Neural cell (in vitro differentiated cells): ENCODE data around the gene ADGRB3. TPM values are rescaled to one million over a fixed set of nuclear protein-coding genes. Genes with fewer than 3 reads are reported as not detected.

Experiments
- H2AFZ ChIP-seq: fragments of 200-600, 300-800 bp; sonication (generic), shearing (Covaris generic); 2 replicates; pipeline ENCODE4 v1.6.0; 2014; ENCODE audit warnings: low read depth, mild to moderate bottlenecking, antibody characterized with exemption, low read length, moderate library complexity
- H3F3A ChIP-seq: fragments of 200-600 bp; shearing (Covaris generic); 2 replicates; pipeline ENCODE4 v1.6.1; 2016; ENCODE audit warnings: mild to moderate bottlenecking, moderate library complexity, mixed read lengths, antibody characterized with exemption, low read length; ENCODE audit not compliant: insufficient read depth, poor library complexity, severe bottlenecking
- H3K27ac ChIP-seq: fragments of 200-600, 300-800 bp; sonication (generic), shearing (Covaris generic); 2 replicates; pipeline ENCODE4 v1.5.1; 2014; ENCODE audit warnings: mild to moderate bottlenecking, low read length, moderate library complexity
- H3K27me3 ChIP-seq: fragments of 300-800, 200-600 bp; sonication (generic), shearing (Covaris generic); 2 replicates; pipeline ENCODE4 v1.6.0; 2014; ENCODE audit warnings: mild to moderate bottlenecking, low read depth, low read length, moderate library complexity; ENCODE audit not compliant: insufficient read depth
- H3K36me3 ChIP-seq: fragments of 300-800, 200-600 bp; sonication (generic), shearing (Covaris generic); 2 replicates; pipeline ENCODE4 v1.5.1; 2014; ENCODE audit warnings: mild to moderate bottlenecking, antibody characterized with exemption, low read length, moderate library complexity; ENCODE audit not compliant: insufficient read depth
- H3K4me2 ChIP-seq: fragments of 300-800, 200-600 bp; sonication (generic), shearing (Covaris generic); 2 replicates; pipeline ENCODE4 v1.6.0; 2014; ENCODE audit warnings: mild to moderate bottlenecking, low read length
- H3K4me3 ChIP-seq: fragments of 300-800, 200-600 bp; sonication (generic), shearing (Covaris generic); 2 replicates; pipeline ENCODE4 v1.5.1; 2014; ENCODE audit warnings: mild to moderate bottlenecking, low read length, moderate library complexity
- H3K79me2 ChIP-seq: fragments of 200-600 bp; shearing (Covaris generic); replicated peaks from 2 replicates; pipeline ENCODE4 v1.6.0; 2014; ENCODE audit warnings: mild to moderate bottlenecking, low read length, moderate library complexity; ENCODE audit not compliant: insufficient read depth
- H3K9ac ChIP-seq: fragments of 300-800, 200-600 bp; sonication (generic), shearing (Covaris generic); 2 replicates; pipeline ENCODE4 v1.6.1; 2016; ENCODE audit warnings: mild to moderate bottlenecking, low read length, mixed read lengths
- H3K9me2 ChIP-seq: fragments of 200-600 bp; shearing (Covaris generic); 2 replicates; pipeline ENCODE4 v1.6.1; 2016; ENCODE audit warnings: mild to moderate bottlenecking, low read length, mixed read lengths; ENCODE audit not compliant: insufficient read depth
- H3K9me3 ChIP-seq: fragments of 200-600, 300-800 bp; sonication (generic), shearing (Covaris generic); 2 replicates; pipeline ENCODE4 v1.6.1; 2016; ENCODE audit warnings: mild to moderate bottlenecking, mixed run types, low read length, moderate library complexity, mixed read lengths
- H4K20me1 ChIP-seq: fragments of 200-600 bp; shearing (Covaris generic); 2 replicates; pipeline ENCODE4 v1.6.1; 2016; ENCODE audit warnings: mild to moderate bottlenecking, mixed run types; ENCODE audit not compliant: insufficient read depth
- CTCF ChIP-seq: fragments of 450-650 bp; IDR thresholded peaks from 2 replicates; pipeline ENCODE4 v1.5.1; 2014; ENCODE audit warnings: antibody characterized with exemption, mild to moderate bottlenecking, moderate library complexity; ENCODE audit not compliant: poor library complexity, severe bottlenecking
- EP300 ChIP-seq: fragments of 450-650 bp; conservative IDR thresholded peaks from 2 replicates; pipeline ENCODE4 v1.6.1; 2014; ENCODE audit warnings: antibody characterized with exemption, mild to moderate bottlenecking, moderate library complexity; ENCODE audit not compliant: poor library complexity, severe bottlenecking
- EZH2 ChIP-seq: fragments of 200-600, 300-800 bp; shearing (Covaris generic), sonication (generic); IDR thresholded peaks from 2 replicates; pipeline ENCODE4 v1.6.1; 2014; ENCODE audit warnings: antibody characterized with exemption, low read length, borderline replicate concordance, mild to moderate bottlenecking; ENCODE audit not compliant: insufficient read depth, poor library complexity, severe bottlenecking
- MXI1 ChIP-seq: fragments of 450-650 bp; conservative IDR thresholded peaks from 2 replicates; pipeline ENCODE4 v1.6.1; 2014; ENCODE audit warnings: antibody characterized with exemption, mild to moderate bottlenecking; ENCODE audit not compliant: poor library complexity, severe bottlenecking
- POLR2AphosphoS5 ChIP-seq: IDR thresholded peaks from 2 replicates; pipeline ENCODE4 v1.6.1; 2012
- RAD21 ChIP-seq: fragments of 450-650 bp; conservative IDR thresholded peaks from 2 replicates; pipeline ENCODE4 v1.6.1; 2014; ENCODE audit warnings: antibody characterized with exemption, mild to moderate bottlenecking, moderate library complexity
- REST ChIP-seq: IDR thresholded peaks from 2 replicates; pipeline ENCODE4 v1.6.1; 2012; ENCODE audit warnings: borderline replicate concordance
- SMC3 ChIP-seq: fragments of 450-650 bp; conservative IDR thresholded peaks from 2 replicates; pipeline ENCODE4 v1.6.1; 2014; ENCODE audit warnings: antibody characterized with exemption, mild to moderate bottlenecking, moderate library complexity; ENCODE audit not compliant: poor library complexity
- TAF1 ChIP-seq: IDR thresholded peaks from 2 replicates; pipeline ENCODE4 v1.6.1; 2012; ENCODE audit warnings: low read depth
- polyA plus RNA-seq: library from polyadenylated mRNA; depleted of rRNA; stranded (reverse); fragments of >200 nt; gene quantifications from 2 replicates; pipeline ENCODE4 v1.2.3, GENCODE V29; 2014

Gene ADGRB3
- polyA plus RNA-seq, 1 donor from 2014 or later = 66.5 TPM

- Histone ChIP-seq H2AFZ (no peak overlapping the region), H3K9ac (no peak overlapping the region), H3K27me3 (no peaks in the 10 kb centered on the region), H4K20me1 (no peaks in the 10 kb centered on the region), H3K9me3 (no peaks in the 10 kb centered on the region), H3K27ac (no peak overlapping the region), H3K36me3 (no peaks in the 10 kb centered on the region), H3K79me2 (no peaks in the 10 kb centered on the region), H3K4me2 (no peak overlapping the region), H3K4me3 (no peak overlapping the region), H3F3A (no peaks in the 10 kb centered on the region), H3K9me2 (no peaks in the 10 kb centered on the region)
- TF ChIP-seq TAF1 (no peak), EZH2 (no peak), REST (no peak), CTCF (no peak), POLR2AphosphoS5 (no peak)
Observed at GRCh38 chr6:68719761-68720160, 84.7 kb downstream of the ADGRB3 start.

GRCh38 chr6:68722891-68723527 is 87.9 kb downstream of the ADGRB3 start:
- H3K79me2 ChIP-seq = no peaks in the 10 kb centered on the region
- no peak overlapping the region for H2AFZ ChIP-seq
- H3K4me2 ChIP-seq = no peak overlapping the region
- TF ChIP-seq CTCF (no peak), SMC3 (no peak), TAF1 (no peak), RAD21 (no peak), REST (no peak), EZH2 (no peak), EP300 (no peak), POLR2AphosphoS5 (no peak), MXI1 (no peak)
- H4K20me1 ChIP-seq = no peaks in the 10 kb centered on the region
- no peaks in the 10 kb centered on the region for H3K9me3 ChIP-seq
- H3K9me2 ChIP-seq = no peaks in the 10 kb centered on the region
- no peaks in the 10 kb centered on the region for H3F3A ChIP-seq
- H3K36me3 ChIP-seq = no peaks in the 10 kb centered on the region
- no peak overlapping the region for H3K4me3 ChIP-seq
- no peak overlapping the region for H3K27ac ChIP-seq
- H3K27me3 ChIP-seq = no peaks in the 10 kb centered on the region
- no peak overlapping the region for H3K9ac ChIP-seq
